Stomach (tissue), 4 donors: ENCODE data around the gene TTC7B.

Source experiments
- CTCF ChIP-seq, 7 experiments: fragments of 450-650 bp in 4 of 7; fragments of 200-600 bp in 3 of 7; sonication (generic) in 3 of 7; IDR thresholded peaks; one replicate each; pipeline ENCODE4 v1.5.1; 2016 to 2019; ENCODE audit warnings: antibody characterized with exemption in 7 of 7, control low read depth in 2 of 7, mild to moderate bottlenecking in 1 of 7
- EP300 ChIP-seq: sonication (generic); formaldehyde crosslinking; IDR thresholded peaks from one replicate; pipeline ENCODE4 v1.6.1; 2017; ENCODE audit warnings: antibody characterized with exemption

GRCh38 chr14:90536092-90536491 lies 280.1 kb downstream of the TTC7B start:
- TF ChIP-seq CTCF (IDR thresholded peaks at IDR 0.05), result no peak
- TF ChIP-seq EP300, result no peak
